ENCODE measurements around the gene HPSE.

- no peak for TF ChIP-seq ELF4 (IDR thresholded peaks at IDR 0.05)
- TF ChIP-seq FOXM1 (IDR thresholded peaks at IDR 0.05; ENCODE audit: borderline replicate concordance), result no peak
- no peak for TF ChIP-seq NFRKB (IDR thresholded peaks at IDR 0.05)
- TF ChIP-seq SP1 (IDR thresholded peaks at IDR 0.05), result no peak
- TF ChIP-seq FOXK2 (IDR thresholded peaks at IDR 0.05), result no peak
- TF ChIP-seq ARNT (IDR thresholded peaks at IDR 0.05), result no peak
- TF ChIP-seq FOXA1 (IDR thresholded peaks at IDR 0.05), result no peak
- no peak for TF ChIP-seq TARDBP (IDR thresholded peaks at IDR 0.05)
- TF ChIP-seq PKNOX1 (IDR thresholded peaks at IDR 0.05), result no peak
- TF ChIP-seq BHLHE40 (IDR thresholded peaks at IDR 0.05; ENCODE audit: borderline replicate concordance), result no peak
- no peak for TF ChIP-seq L3MBTL2 (conservative IDR thresholded peaks at IDR 0.05)
- TF ChIP-seq ZNF384 (IDR thresholded peaks at IDR 0.05), result no peak
- no peak for TF ChIP-seq SUZ12 (IDR thresholded peaks at IDR 0.05)
These were observed 7.8 kb upstream of the HPSE start for GRCh38 chr4:83342476-83342875.
